Skeletal muscle tissue (tissue), 4 donors: ENCODE measurements around the gene EP400. TPM values are rescaled to one million over a fixed set of nuclear protein-coding genes. Genes with fewer than 3 reads are reported as not detected.

Experiments used
- H3K27ac ChIP-seq: one replicate; pipeline ENCODE4 v1.7.0; 2013; ENCODE audit warnings: mild to moderate bottlenecking, low read depth, low read length, inconsistent platforms
- H3K27me3 ChIP-seq, 3 donors: one replicate each; pipeline ENCODE4 v1.7.0; 2013; ENCODE audit warnings: low read length in 3 of 3; ENCODE audit not compliant: control insufficient read depth in 3 of 3, insufficient read depth in 3 of 3
- H3K36me3 ChIP-seq, 3 donors: one replicate each; pipeline ENCODE4 v1.7.0; 2013; ENCODE audit warnings: low read length in 3 of 3; ENCODE audit not compliant: control insufficient read depth in 3 of 3, insufficient read depth in 3 of 3
- H3K4me1 ChIP-seq, 3 donors: one replicate each; pipeline ENCODE4 v1.7.0; 2013; ENCODE audit warnings: low read length in 3 of 3, mild to moderate bottlenecking in 3 of 3; ENCODE audit not compliant: control insufficient read depth in 3 of 3, insufficient read depth in 3 of 3
- H3K4me3 ChIP-seq, 3 donors: one replicate each; pipeline ENCODE4 v1.7.0; 2013; ENCODE audit warnings: low read length in 3 of 3
- H3K9ac ChIP-seq, 3 donors: one replicate each; pipeline ENCODE4 v1.7.0; 2013; ENCODE audit warnings: low read length in 3 of 3, mild to moderate bottlenecking in 3 of 3, moderate library complexity in 2 of 3, low read depth in 1 of 3
- H3K9me3 ChIP-seq, 3 donors: one replicate each; pipeline ENCODE4 v1.7.0; 2013; ENCODE audit warnings: low read length in 3 of 3; ENCODE audit not compliant: control insufficient read depth in 3 of 3
- total RNA-seq: library from RNA; depleted of rRNA; stranded (reverse); fragments of >200 nt; gene quantifications from one replicate; pipeline ENCODE4 v1.2.3, GENCODE V29; 2014
- donor health status: Osteomylitis.

The EP400 gene
- 11.0 TPM for total RNA-seq

- H3K27ac ChIP-seq: peak within 1 kb of the TSS; percentile 72
- H3K36me3 ChIP-seq: peaks cover 0 to 7% (median 4%) of the 10 kb centered on the region in 3 donors
- H3K9me3 ChIP-seq: no peaks in the 10 kb centered on the region
- peak within 1 kb of the TSS; percentile 79 to 92 (median 87) for H3K9ac ChIP-seq
- no peaks in the 10 kb centered on the region for H3K27me3 ChIP-seq
- H3K4me3 ChIP-seq: peak within 1 kb of the TSS; percentile 82 to 86 (median 82)
- H3K4me1 ChIP-seq: peaks cover 12 to 21% (median 15%) of the 10 kb centered on the region in 3 donors
Observed at GRCh38 chr12:131949431-131950181, at the start of gene EP400. Gene EP400, plus strand, starts transcription at chr12:131949942. Its CDS starts 10,678 bp downstream, at chr12:131960620.

- Histone ChIP-seq H3K4me3 (no peak overlapping the region), H3K27ac (no peak overlapping the region), H3K27me3 (no peaks in the 10 kb centered on the region), H3K36me3 (peaks cover 9 to 16% (median 9%) of the 10 kb centered on the region in 3 donors), H3K4me1 (peaks cover 67 to 75% (median 73%) of the 10 kb centered on the region in 3 donors), H3K9ac (peak overlapping the region in 1 of 3 donors; percentile 40), H3K9me3 (no peaks in the 10 kb centered on the region)
Observed at GRCh38 chr12:131900397-131900796, 49.3 kb upstream of the EP400 start.

GRCh38 chr12:131901431-131902331 is 48.1 kb upstream of the EP400 start:
- Histone ChIP-seq H3K27me3 (no peaks in the 10 kb centered on the region), H3K36me3 (peaks cover 7 to 19% (median 10%) of the 10 kb centered on the region in 3 donors), H3K4me3 (peak overlapping the region in 2 of 3 donors; percentile 29 to 40), H3K27ac (peak overlapping the region; percentile 75), H3K9me3 (no peaks in the 10 kb centered on the region), H3K4me1 (peaks cover 59 to 74% (median 68%) of the 10 kb centered on the region in 3 donors), H3K9ac (peak overlapping the region; percentile 51 to 73 (median 55))

- Histone ChIP-seq H3K4me1 (peaks cover 50 to 65% (median 59%) of the 10 kb centered on the region in 3 donors), H3K36me3 (peaks cover 8 to 22% (median 20%) of the 10 kb centered on the region in 3 donors), H3K4me3 (peak overlapping the region; percentile 2 to 22 (median 7)), H3K27ac (peak overlapping the region; percentile 75), H3K9me3 (no peaks in the 10 kb centered on the region), H3K27me3 (no peaks in the 10 kb centered on the region), H3K9ac (peak overlapping the region; percentile 51 to 73 (median 55))
Observed at GRCh38 chr12:131902332-131903241, 47.2 kb upstream of the EP400 start.

GRCh38 chr12:131903270-131904255 is 46.2 kb upstream of the EP400 start:
- Histone ChIP-seq H3K36me3 (peaks cover 13 to 18% (median 15%) of the 10 kb centered on the region in 3 donors), H3K9me3 (no peaks in the 10 kb centered on the region), H3K27ac (no peak overlapping the region), H3K27me3 (no peaks in the 10 kb centered on the region), H3K4me3 (no peak overlapping the region), H3K4me1 (peaks cover 41 to 55% (median 50%) of the 10 kb centered on the region in 3 donors), H3K9ac (peak overlapping the region; percentile 43 to 73 (median 55))

- H3K36me3 ChIP-seq: peaks cover 15 to 22% (median 20%) of the 10 kb centered on the region in 3 donors
- H3K9me3 ChIP-seq: no peaks in the 10 kb centered on the region
- H3K4me3 ChIP-seq: no peak overlapping the region
- no peaks in the 10 kb centered on the region for H3K27me3 ChIP-seq
- H3K27ac ChIP-seq: no peak overlapping the region
- peaks cover 41 to 54% (median 50%) of the 10 kb centered on the region in 3 donors for H3K4me1 ChIP-seq
- peak overlapping the region in 1 of 3 donors; percentile 45 for H3K9ac ChIP-seq
Observed at GRCh38 chr12:131904346-131904745, 45.4 kb upstream of the EP400 start.

GRCh38 chr12:131905081-131905629 is 44.6 kb upstream of the EP400 start:
- H3K9me3 ChIP-seq: no peaks in the 10 kb centered on the region
- H3K9ac ChIP-seq: no peak overlapping the region
- H3K4me1 ChIP-seq: peaks cover 39 to 53% (median 48%) of the 10 kb centered on the region in 3 donors
- no peak overlapping the region for H3K27ac ChIP-seq
- no peaks in the 10 kb centered on the region for H3K27me3 ChIP-seq
- no peak overlapping the region for H3K4me3 ChIP-seq
- H3K36me3 ChIP-seq: peaks cover 22 to 27% (median 26%) of the 10 kb centered on the region in 3 donors

- no peaks in the 10 kb centered on the region for H3K27me3 ChIP-seq
- no peak overlapping the region for H3K4me3 ChIP-seq
- H3K36me3 ChIP-seq: peaks cover 24 to 28% (median 26%) of the 10 kb centered on the region in 3 donors
- H3K9me3 ChIP-seq: no peaks in the 10 kb centered on the region
- no peak overlapping the region for H3K27ac ChIP-seq
- H3K4me1 ChIP-seq: peaks cover 34 to 48% (median 43%) of the 10 kb centered on the region in 3 donors
- no peak overlapping the region for H3K9ac ChIP-seq
Observed at GRCh38 chr12:131905630-131906091, 44.1 kb upstream of the EP400 start.
